HepG2 (cell line): ENCODE results near the gene PWWP2A. TPM values are rescaled to one million over a fixed set of nuclear protein-coding genes. Genes with fewer than 3 reads are reported as not detected.

ENCODE experiments used
- AKAP8 ChIP-seq: sonication (generic); formaldehyde crosslinking; IDR thresholded peaks from 2 replicates; pipeline ENCODE4 v1.5.1; 2020; ENCODE audit warnings: mild to moderate bottlenecking, missing genetic modification reagents
- ATF4 ChIP-seq, 2 experiments: fragments of 450-650 bp in 1 of 2; sonication (generic) in 1 of 2; formaldehyde crosslinking; IDR thresholded peaks; 2 replicates each; pipeline versions ENCODE4 v1.5.0 to v1.8.0; 2020 to 2022; ENCODE audit warnings: mild to moderate bottlenecking in 1 of 2, missing genetic modification reagents in 1 of 2
- GTF2F1 ChIP-seq: fragments of 150-350 bp; IDR thresholded peaks from 2 replicates; pipeline ENCODE4 v1.6.1; 2014; ENCODE audit warnings: low read length
- KDM5B ChIP-seq: sonication (generic); formaldehyde crosslinking; IDR thresholded peaks from 2 replicates; pipeline ENCODE4 v1.4.0; 2020; ENCODE audit warnings: missing genetic modification reagents, mild to moderate bottlenecking, borderline replicate concordance
- MLLT10 ChIP-seq: sonication (generic); formaldehyde crosslinking; IDR thresholded peaks from 2 replicates; pipeline ENCODE4 v1.4.0; 2020; ENCODE audit warnings: missing genetic modification reagents
- NFATC3 ChIP-seq: sonication (generic); formaldehyde crosslinking; IDR thresholded peaks from 2 replicates; pipeline ENCODE4 v1.5.1; 2020; ENCODE audit warnings: mild to moderate bottlenecking, missing genetic modification reagents
- NONO ChIP-seq, 2 experiments: fragments of 450-650 bp in 1 of 2; sonication (generic) in 1 of 2; formaldehyde crosslinking in 1 of 2; IDR thresholded peaks in 1 of 2; conservative IDR thresholded peaks in 1 of 2; 2 replicates each; pipeline versions ENCODE4 v1.6.1 to v1.8.0; 2017 to 2022; ENCODE audit warnings: mild to moderate bottlenecking in 1 of 2, missing genetic modification reagents in 1 of 2, moderate library complexity in 1 of 2
- NR3C1 ChIP-seq: sonication (generic); formaldehyde crosslinking; IDR thresholded peaks from 2 replicates; pipeline ENCODE4 v1.4.0; 2020; ENCODE audit warnings: missing genetic modification reagents
- PHF5A ChIP-seq: IDR thresholded peaks from one replicate; pipeline ENCODE4 v1.6.1; 2018; ENCODE audit warnings: low read depth, missing genetic modification reagents; ENCODE audit not compliant: unreplicated experiment
- POLR2G ChIP-seq: fragments of 200-400 bp; formaldehyde crosslinking; IDR thresholded peaks from 2 replicates; pipeline ENCODE4 v1.6.1; 2018; ENCODE audit warnings: mild to moderate bottlenecking, low read depth, low read length, moderate library complexity
- TBP ChIP-seq: sonication (generic); formaldehyde crosslinking; IDR thresholded peaks from 2 replicates; pipeline ENCODE4 v1.5.0; 2020; ENCODE audit warnings: missing genetic modification reagents
- ZBTB2 ChIP-seq: sonication (generic); formaldehyde crosslinking; IDR thresholded peaks from 2 replicates; pipeline ENCODE4 v1.8.0; 2022; ENCODE audit warnings: low read depth, missing genetic modification reagents
- ZBTB49 ChIP-seq: sonication (generic); formaldehyde crosslinking; IDR thresholded peaks from 2 replicates; pipeline ENCODE4 v1.4.0; 2020; ENCODE audit warnings: missing genetic modification reagents, borderline replicate concordance
- ZFP91 ChIP-seq: sonication (generic); formaldehyde crosslinking; IDR thresholded peaks from 2 replicates; pipeline ENCODE4 v1.9.0; 2022; ENCODE audit warnings: missing genetic modification reagents, mild to moderate bottlenecking, borderline replicate concordance
- ZNF12 ChIP-seq: sonication (generic); formaldehyde crosslinking; IDR thresholded peaks from 2 replicates; pipeline ENCODE4 v1.5.0; 2020; ENCODE audit warnings: missing genetic modification reagents
- ZNF180 ChIP-seq: sonication (generic); formaldehyde crosslinking; IDR thresholded peaks from 2 replicates; pipeline ENCODE4 v1.4.0; 2020; ENCODE audit warnings: low read depth, missing genetic modification reagents, borderline replicate concordance
- ZNF430 ChIP-seq: sonication (generic); formaldehyde crosslinking; IDR thresholded peaks from 2 replicates; pipeline ENCODE4 v1.9.0; 2021; ENCODE audit warnings: mild to moderate bottlenecking, missing genetic modification reagents
- ZNF569 ChIP-seq: sonication (generic); formaldehyde crosslinking; IDR thresholded peaks from 2 replicates; pipeline ENCODE4 v1.5.0; 2020; ENCODE audit warnings: mild to moderate bottlenecking, missing genetic modification reagents, moderate library complexity, borderline replicate concordance
- ZNF614 ChIP-seq: IDR thresholded peaks from 2 replicates; pipeline ENCODE4 v1.6.1; 2018; ENCODE audit warnings: missing biosample characterization, missing genetic modification reagents, inconsistent platforms, borderline replicate concordance
- ZNF619 ChIP-seq: sonication (generic); formaldehyde crosslinking; IDR thresholded peaks from 2 replicates; pipeline ENCODE4 v1.4.0; 2020; ENCODE audit warnings: mild to moderate bottlenecking, missing genetic modification reagents
- ZNF83 ChIP-seq: sonication (generic); formaldehyde crosslinking; IDR thresholded peaks from 2 replicates; pipeline ENCODE4 v1.4.0; 2020; ENCODE audit warnings: missing genetic modification reagents, mild to moderate bottlenecking, borderline replicate concordance
- polyA plus RNA-seq, 8 experiments: library from polyadenylated mRNA; depleted of rRNA in 3 of 8; stranded (reverse) in 7 of 8; unstranded in 1 of 8; fragments of >200 nt; fragmentation: Illumina TruSeq in 4 of 8; extraction: Trizol in 4 of 8; gene quantifications; 2 replicates each; pipeline versions ENCODE4 v1.2.1 to v1.2.3, GENCODE V29; 2011 to 2016; ENCODE audit warnings: low read depth in 4 of 8, missing spikeins in 1 of 8, mixed read lengths in 1 of 8; ENCODE audit not compliant: insufficient read depth in 1 of 8
- total RNA-seq, 5 experiments: library from RNA; depleted of rRNA; stranded (reverse); fragments of >200 nt; fragmentation: Illumina TruSeq; extraction: Trizol; gene quantifications; 2 replicates each; pipeline ENCODE4 v1.2.3, GENCODE V29; 2016; ENCODE audit warnings: low read depth in 1 of 5

PWWP2A gene
- total and polyA plus RNA-seq, 2 of the 13 experiments (the other 11 are each of a cell fraction or from before 2014, with no cell fraction given) = 7.3 to 16.9 TPM

- TF ChIP-seq ZFP91 (peak; percentile 64; the same call in 1 of the 2 replicates), ZNF12 (CRISPR knock-in tag) (no peak), POLR2G (no peak), PHF5A (CRISPR knock-in tag) (no peak), TBP (no peak), NFATC3 (no peak), ZNF83 (CRISPR knock-in tag) (no peak), MLLT10 (CRISPR knock-in tag) (no peak), ATF4 (CRISPR knock-in tag; IDR thresholded peaks at IDR 0.05) (no peak; a peak in 1 of 4 replicates), ZNF569 (no peak), NONO (IDR thresholded peaks at IDR 0.05) (no peak), NONO (CRISPR knock-in tag; conservative IDR thresholded peaks at IDR 0.05) (no peak), GTF2F1 (no peak), ZNF614 (CRISPR knock-in tag) (no peak), NR3C1 (CRISPR knock-in tag) (no peak), ZNF619 (CRISPR knock-in tag) (no peak), ZNF430 (CRISPR knock-in tag) (no peak), AKAP8 (no peak), KDM5B (CRISPR knock-in tag) (no peak), ZBTB2 (no peak), ZBTB49 (no peak), ZNF180 (CRISPR knock-in tag) (no peak)
These were observed 46.2 kb upstream of the PWWP2A start (continued) for GRCh38 chr5:160165137-160166068.
